IMR-90 (cell line): ENCODE measurements around the gene LRRC70. TPM values are rescaled to one million over a fixed set of nuclear protein-coding genes. Genes with fewer than 3 reads are reported as not detected.

Source experiments
- ATAC-seq: fragments of 200-7000 bp; cut with Tn5 transposase; 2 replicates; pipeline ENCODE4 v1.9.1; 2020; ENCODE audit warnings: low read depth, mild to moderate bottlenecking, moderate library complexity
- BruUV-seq: library from RNA; stranded (reverse); fragments of 400-500 nt; replicated peaks from 2 replicates; lab custom pipeline; 2021; lab: Mats Ljungman, UMichigan
- CTCF ChIA-PET: fragments of 300-600 bp; formaldehyde crosslinking; extraction: SDS; loops from one replicate; lab custom pipeline; 2021; ENCODE audit warnings: antibody characterized with exemption; lab: Yijun Ruan, JAX
- POLR2A ChIA-PET: fragments of 300-600 bp; sonication (Branson Sonifier 250); formaldehyde crosslinking; loops from one replicate; lab custom pipeline; 2022; ENCODE audit warnings: antibody characterized with exemption; ENCODE audit not compliant: unreplicated experiment; lab: Charles Lee
- DNase-seq: peaks from one replicate; pipeline ENCODE4 v3.0.0; 2013
- H2AFZ ChIP-seq: replicated peaks from 2 replicates; pipeline ENCODE3; 2013; ENCODE audit warnings: low read length, mild to moderate bottlenecking; ENCODE audit not compliant: poor library complexity
- H2AK5ac ChIP-seq: 2 replicates; pipeline ENCODE4 v1.6.1; 2013; ENCODE audit warnings: low read depth, low read length, inconsistent platforms
- H2AK9ac ChIP-seq: replicated peaks from 2 replicates; pipeline ENCODE3; 2013; ENCODE audit warnings: mild to moderate bottlenecking, low read depth, low read length, moderate library complexity; ENCODE audit not compliant: poor library complexity
- H2BK120ac ChIP-seq: 2 replicates; pipeline ENCODE4 v1.6.1; 2013; ENCODE audit warnings: low read depth, low read length, inconsistent platforms
- H2BK15ac ChIP-seq: 3 replicates; pipeline ENCODE4 v1.6.1; 2013; ENCODE audit warnings: low read depth, low read length, inconsistent platforms
- H2BK20ac ChIP-seq: 2 replicates; pipeline ENCODE4 v1.6.1; 2013; ENCODE audit warnings: low read depth, mild to moderate bottlenecking, inconsistent platforms, low read length, moderate library complexity
- H2BK5ac ChIP-seq: 2 replicates; pipeline ENCODE4 v1.6.1; 2013; ENCODE audit warnings: mild to moderate bottlenecking, low read depth, low read length, inconsistent platforms; ENCODE audit not compliant: poor library complexity, severe bottlenecking
- H3K14ac ChIP-seq: replicated peaks from 2 replicates; pipeline ENCODE4 v1.6.1; 2013; ENCODE audit warnings: low read depth, low read length, inconsistent platforms
- H3K18ac ChIP-seq: 2 replicates; pipeline ENCODE4 v1.6.1; 2013; ENCODE audit warnings: low read depth, low read length, control low read depth
- H3K23ac ChIP-seq: 2 replicates; pipeline ENCODE4 v1.6.1; 2013; ENCODE audit warnings: low read depth, low read length, inconsistent platforms
- H3K27ac ChIP-seq: 2 replicates; pipeline ENCODE4 v1.5.1; 2013; ENCODE audit warnings: mild to moderate bottlenecking, control low read depth, low read length; ENCODE audit not compliant: insufficient read depth
- H3K27me3 ChIP-seq: 2 replicates; pipeline ENCODE4 v1.6.1; 2013; ENCODE audit warnings: low read length; ENCODE audit not compliant: control insufficient read depth, insufficient read depth
- H3K36me3 ChIP-seq: 2 replicates; pipeline ENCODE4 v1.6.1; 2013; ENCODE audit warnings: low read length, mixed read lengths; ENCODE audit not compliant: control insufficient read depth, insufficient read depth
- H3K4ac ChIP-seq: 2 replicates; pipeline ENCODE4 v1.6.1; 2013; ENCODE audit warnings: low read depth, low read length, inconsistent platforms
- H3K4me1 ChIP-seq: 2 replicates; pipeline ENCODE4 v1.6.1; 2013; ENCODE audit warnings: low read length, mixed read lengths; ENCODE audit not compliant: control insufficient read depth, insufficient read depth
- H3K4me2 ChIP-seq: 2 replicates; pipeline ENCODE4 v1.6.1; 2013; ENCODE audit warnings: low read depth, mild to moderate bottlenecking, control low read depth, low read length, moderate library complexity
- H3K4me3 ChIP-seq: 2 replicates; pipeline ENCODE4 v1.5.1; 2013; ENCODE audit warnings: low read depth, mild to moderate bottlenecking, control low read depth, low read length, moderate library complexity; ENCODE audit not compliant: insufficient read depth
- H3K56ac ChIP-seq: 2 replicates; pipeline ENCODE4 v1.6.1; 2013; ENCODE audit warnings: low read length, inconsistent platforms; ENCODE audit not compliant: insufficient read depth; ENCODE audit errors: extremely low read depth
- H3K79me1 ChIP-seq, 2 experiments: 2 replicates each; pipeline ENCODE4 v1.6.1; 2013; ENCODE audit warnings: low read length in 2 of 2, inconsistent platforms in 1 of 2, low read depth in 1 of 2
- H3K9ac ChIP-seq: 2 replicates; pipeline ENCODE4 v1.6.1; 2013; ENCODE audit warnings: low read depth, low read length, control low read depth
- H3K9me1 ChIP-seq: 2 replicates; pipeline ENCODE4 v1.6.1; 2013; ENCODE audit warnings: low read length, inconsistent platforms; ENCODE audit not compliant: insufficient read depth
- H3K9me3 ChIP-seq: 2 replicates; pipeline ENCODE4 v1.6.1; 2013; ENCODE audit warnings: low read length; ENCODE audit not compliant: control insufficient read depth, insufficient read depth
- H4K20me1 ChIP-seq: 2 replicates; pipeline ENCODE4 v1.6.1; 2013; ENCODE audit warnings: low read length, inconsistent platforms; ENCODE audit not compliant: insufficient read depth
- H4K5ac ChIP-seq: 2 replicates; pipeline ENCODE4 v1.6.1; 2013; ENCODE audit warnings: mild to moderate bottlenecking, low read depth, low read length, control low read depth
- H4K8ac ChIP-seq, 2 experiments: 2 replicates each; pipeline ENCODE4 v1.6.1; 2013; ENCODE audit warnings: low read depth in 2 of 2, low read length in 2 of 2, control low read depth in 1 of 2, inconsistent platforms in 1 of 2
- H4K91ac ChIP-seq: 2 replicates; pipeline ENCODE4 v1.6.1; 2013; ENCODE audit warnings: low read depth, low read length, inconsistent platforms; ENCODE audit not compliant: insufficient read depth
- BHLHE40 ChIP-seq: fragments of 150-350 bp; IDR thresholded peaks from 2 replicates; pipeline ENCODE4 v1.6.1; 2016; ENCODE audit warnings: mild to moderate bottlenecking, low read depth, low read length
- CEBPB ChIP-seq: IDR thresholded peaks from 2 replicates; pipeline ENCODE4 v1.6.1; 2012; ENCODE audit warnings: low read depth, low read length, improper control_type of control experiment
- MAFK ChIP-seq: IDR thresholded peaks from 2 replicates; pipeline ENCODE4 v1.6.1; 2012; ENCODE audit warnings: low read depth, low read length, improper control_type of control experiment
- MXI1 ChIP-seq: IDR thresholded peaks from 2 replicates; pipeline ENCODE4 v1.6.1; 2012; ENCODE audit warnings: low read depth, mild to moderate bottlenecking, low read length, moderate library complexity, borderline replicate concordance
- NFE2L2 ChIP-seq: fragments of 150-350 bp; IDR thresholded peaks from 2 replicates; pipeline ENCODE4 v1.6.1; 2016; ENCODE audit warnings: low read depth, mild to moderate bottlenecking, low read length
- RFX5 ChIP-seq: IDR thresholded peaks from 2 replicates; pipeline ENCODE4 v1.8.0; 2012; ENCODE audit warnings: low read depth, mild to moderate bottlenecking, low read length, moderate library complexity
- WGBS, 2 experiments: methylation state at CpG; one replicate each; pipeline versions ENCODE4 v1.1.5 to v1.1.7; 2013; ENCODE audit warnings: missing lambda C conversion rate in 2 of 2; ENCODE audit not compliant: insufficient read length in 1 of 2; ENCODE audit errors: extremely low coverage in 2 of 2; 5-methylcytosine and 5-hydroxymethylcytosine counted together
- dilution Hi-C: fragments of 300-500 bp; cut with HindIII; formaldehyde crosslinking; loops from one replicate; pipeline ENCODE4 v1.14.3; 2018; ENCODE audit warnings: low sequenced_read_pairs; ENCODE audit not compliant: unreplicated experiment
- in situ Hi-C: fragments of 300-500 bp; cut with MboI; formaldehyde crosslinking; loops from 3 replicates; pipeline ENCODE4 v1.14.3; 2019; ENCODE audit warnings: low sequenced_read_pairs, inconsistent platforms, mixed read lengths
- intact Hi-C: fragments of 100-400 bp; cut with micrococcal nuclease; formaldehyde crosslinking; loops from 2 replicates; pipeline ENCODE4 v1.10.0; 2022
- polyA plus RNA-seq, 3 experiments: library from polyadenylated mRNA; depleted of rRNA; stranded (reverse); fragments of >200 nt; gene quantifications; 2 replicates each; pipeline ENCODE4 v1.2.3, GENCODE V29; 2012; ENCODE audit warnings: low replicate concordance in 1 of 3
- total RNA-seq: library from RNA; depleted of rRNA; stranded (reverse); fragments of >200 nt; gene quantifications from 2 replicates; pipeline ENCODE4 v1.2.3, GENCODE V29; 2012
- TF ChIP-seq, protein P1 (sequence below): fragments of 150-350 bp; IDR thresholded peaks from 2 replicates; pipeline ENCODE4 v1.6.1; 2016; ENCODE audit warnings: low read depth, mild to moderate bottlenecking, low read length, moderate library complexity, borderline replicate concordance
- TF ChIP-seq, protein P2 (sequence below): fragments of 150-350 bp; IDR thresholded peaks from 2 replicates; pipeline ENCODE4 v1.6.1; 2017; ENCODE audit warnings: mild to moderate bottlenecking, antibody characterized with exemption, low read length, low read depth

Gene LRRC70
- total and polyA plus RNA-seq, 2 of the 4 experiments (the other 2 are of a cell fraction) = 0.19 to 0.36 TPM

DNA sequence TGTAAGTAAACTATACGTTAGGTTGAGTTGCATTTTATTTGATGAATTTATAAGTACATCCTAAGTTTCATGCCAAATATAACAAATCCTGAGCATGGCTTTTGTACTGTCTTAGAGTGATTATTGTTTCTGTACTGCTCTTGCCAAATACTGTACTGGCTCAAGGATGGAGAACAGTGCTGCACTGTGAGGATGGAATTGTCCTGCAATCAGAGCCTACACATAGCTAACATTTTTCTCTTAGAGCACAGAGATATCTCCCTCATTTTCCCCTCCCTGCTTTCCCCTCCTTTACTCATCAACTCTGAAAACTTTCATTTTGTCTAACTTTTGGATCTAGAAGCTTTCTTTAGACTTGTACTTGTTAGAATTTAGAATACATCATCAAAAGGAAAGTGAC lies 28.3 kb downstream of the LRRC70 start:
- no peak overlapping the region for H2BK5ac ChIP-seq
- H3K4me1 ChIP-seq = no peaks in the 10 kb centered on the region
- BruUV-seq = no TSS peak
- H3K18ac ChIP-seq = no peak overlapping the region
- in situ Hi-C loops (no loop called here), intact Hi-C loops (no loop called here), dilution Hi-C loops (no loop called here)
- no peaks in the 10 kb centered on the region for H3K9me3 ChIP-seq
- no peak overlapping the region for H3K14ac ChIP-seq
- H3K9me1 ChIP-seq = 0 out of 2 replicates have a peak, but pooled peaks cover 4% of the 10 kb centered on the region
- no peaks in the 10 kb centered on the region for H3K27me3 ChIP-seq
- H4K8ac ChIP-seq = no peak overlapping the region
- H2BK20ac ChIP-seq = no peak overlapping the region
- no peak overlapping the region for H2BK120ac ChIP-seq
- H3K4ac ChIP-seq = no peak overlapping the region
- no peak overlapping the region for H2AK5ac ChIP-seq
- no peak overlapping the region for H3K9ac ChIP-seq
- H3K23ac ChIP-seq = no peak overlapping the region
- ChIA-PET CTCF (interaction anchor here (1.0 to 1.4 kb wide), 3 partner anchors 10 to 147 kb away, joined by 3 to 4 read pairs (median 3); no protein-coding TSS in a partner anchor), POLR2A (no interaction called here)
- no peak overlapping the region for H3K4me2 ChIP-seq
- peaks cover 8% of the 10 kb centered on the region for H3K36me3 ChIP-seq
- no peak overlapping the region for H2AFZ ChIP-seq
- H4K91ac ChIP-seq = no peak overlapping the region
- DNase-seq (peak; percentile 57), ATAC-seq (peak; percentile 99)
- no peak overlapping the region for H3K27ac ChIP-seq
- H4K5ac ChIP-seq = no peak overlapping the region
- H3K56ac ChIP-seq = no peak overlapping the region
- no peak overlapping the region for H2AK9ac ChIP-seq
- no peak for TF ChIP-seq MAFK
- TF ChIP-seq NFE2L2 = no peak
- TF ChIP-seq BHLHE40 = no peak
- no peak for TF ChIP-seq MXI1
- TF ChIP-seq RFX5 = no peak
- TF ChIP-seq, protein P1, sequence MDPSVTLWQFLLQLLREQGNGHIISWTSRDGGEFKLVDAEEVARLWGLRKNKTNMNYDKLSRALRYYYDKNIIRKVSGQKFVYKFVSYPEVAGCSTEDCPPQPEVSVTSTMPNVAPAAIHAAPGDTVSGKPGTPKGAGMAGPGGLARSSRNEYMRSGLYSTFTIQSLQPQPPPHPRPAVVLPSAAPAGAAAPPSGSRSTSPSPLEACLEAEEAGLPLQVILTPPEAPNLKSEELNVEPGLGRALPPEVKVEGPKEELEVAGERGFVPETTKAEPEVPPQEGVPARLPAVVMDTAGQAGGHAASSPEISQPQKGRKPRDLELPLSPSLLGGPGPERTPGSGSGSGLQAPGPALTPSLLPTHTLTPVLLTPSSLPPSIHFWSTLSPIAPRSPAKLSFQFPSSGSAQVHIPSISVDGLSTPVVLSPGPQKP = no peak
- TF ChIP-seq CEBPB = no peak
- TF ChIP-seq, protein P2, sequence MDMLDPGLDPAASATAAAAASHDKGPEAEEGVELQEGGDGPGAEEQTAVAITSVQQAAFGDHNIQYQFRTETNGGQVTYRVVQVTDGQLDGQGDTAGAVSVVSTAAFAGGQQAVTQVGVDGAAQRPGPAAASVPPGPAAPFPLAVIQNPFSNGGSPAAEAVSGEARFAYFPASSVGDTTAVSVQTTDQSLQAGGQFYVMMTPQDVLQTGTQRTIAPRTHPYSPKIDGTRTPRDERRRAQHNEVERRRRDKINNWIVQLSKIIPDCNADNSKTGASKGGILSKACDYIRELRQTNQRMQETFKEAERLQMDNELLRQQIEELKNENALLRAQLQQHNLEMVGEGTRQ = no peak
- no peaks in the 10 kb centered on the region for H4K20me1 ChIP-seq
- no peaks in the 10 kb centered on the region for H3K79me1 ChIP-seq
- H3K4me3 ChIP-seq = no peak overlapping the region
- no peak overlapping the region for H2BK15ac ChIP-seq
- no CpG with 5 or more reads among the region's 1 CpG for WGBS, 2 experiments
